ENCODE results near the gene IL7R.

IL7R gene, protein sequence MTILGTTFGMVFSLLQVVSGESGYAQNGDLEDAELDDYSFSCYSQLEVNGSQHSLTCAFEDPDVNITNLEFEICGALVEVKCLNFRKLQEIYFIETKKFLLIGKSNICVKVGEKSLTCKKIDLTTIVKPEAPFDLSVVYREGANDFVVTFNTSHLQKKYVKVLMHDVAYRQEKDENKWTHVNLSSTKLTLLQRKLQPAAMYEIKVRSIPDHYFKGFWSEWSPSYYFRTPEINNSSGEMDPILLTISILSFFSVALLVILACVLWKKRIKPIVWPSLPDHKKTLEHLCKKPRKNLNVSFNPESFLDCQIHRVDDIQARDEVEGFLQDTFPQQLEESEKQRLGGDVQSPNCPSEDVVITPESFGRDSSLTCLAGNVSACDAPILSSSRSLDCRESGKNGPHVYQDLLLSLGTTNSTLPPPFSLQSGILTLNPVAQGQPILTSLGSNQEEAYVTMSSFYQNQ

DNA sequence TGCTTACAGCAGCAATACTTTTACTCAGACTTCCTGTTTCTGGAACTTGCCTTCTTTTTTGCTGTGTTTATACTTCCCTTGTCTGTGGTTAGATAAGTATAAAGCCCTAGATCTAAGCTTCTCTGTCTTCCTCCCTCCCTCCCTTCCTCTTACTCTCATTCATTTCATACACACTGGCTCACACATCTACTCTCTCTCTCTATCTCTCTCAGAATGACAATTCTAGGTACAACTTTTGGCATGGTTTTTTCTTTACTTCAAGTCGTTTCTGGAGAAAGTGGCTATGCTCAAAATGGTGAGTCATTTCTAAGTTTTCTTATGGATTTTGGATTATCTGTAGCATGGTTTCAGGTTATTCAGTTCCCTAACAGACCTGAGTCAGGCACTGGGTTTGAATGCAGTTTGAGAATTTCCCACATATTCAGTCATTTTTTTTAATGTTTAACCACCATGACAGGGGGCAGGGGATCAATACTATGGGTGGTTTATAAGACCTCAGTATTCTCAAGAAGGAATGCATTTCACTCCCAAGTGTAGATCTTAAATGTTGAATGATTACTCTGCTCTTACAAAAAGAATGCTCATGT is at the start of gene IL7R:
TSS of gene IL7R (plus strand) at position 127 of the 587 bp plus-strand sequence. CDS start at position 214, 87 bp downstream.
- H2AFZ ChIP-seq (ENCODE audit: low read depth) = peak within 1 kb of the TSS; percentile 7; the same call in 1 of the 2 replicates
- H3K79me2 ChIP-seq (ENCODE audit: insufficient read depth, low read depth) = no peaks in the 10 kb centered on the region

GRCh38 chr5:35810601-35811000 is 46.1 kb upstream of the IL7R start:
- no peaks in the 10 kb centered on the region for H4K20me1 ChIP-seq (ENCODE audit: insufficient read depth)
- H3K4me1 ChIP-seq (ENCODE audit: low read depth, poor library complexity, severe bottlenecking) = no peaks in the 10 kb centered on the region
- H2AFZ ChIP-seq (ENCODE audit: low read depth) = no peak overlapping the region
- no peak overlapping the region for H3K27ac ChIP-seq
- H3K9ac ChIP-seq = no peak overlapping the region
- H3K4me2 ChIP-seq = no peak overlapping the region
- no peaks in the 10 kb centered on the region for H3K27me3 ChIP-seq (ENCODE audit: insufficient read depth, low read depth)
- H3K79me2 ChIP-seq (ENCODE audit: insufficient read depth, low read depth) = no peaks in the 10 kb centered on the region
- no peak overlapping the region for H3K4me3 ChIP-seq (IDR thresholded peaks at IDR 0.05; ENCODE audit: insufficient read depth, low read depth, low read length)
- TF ChIP-seq, protein P1, sequence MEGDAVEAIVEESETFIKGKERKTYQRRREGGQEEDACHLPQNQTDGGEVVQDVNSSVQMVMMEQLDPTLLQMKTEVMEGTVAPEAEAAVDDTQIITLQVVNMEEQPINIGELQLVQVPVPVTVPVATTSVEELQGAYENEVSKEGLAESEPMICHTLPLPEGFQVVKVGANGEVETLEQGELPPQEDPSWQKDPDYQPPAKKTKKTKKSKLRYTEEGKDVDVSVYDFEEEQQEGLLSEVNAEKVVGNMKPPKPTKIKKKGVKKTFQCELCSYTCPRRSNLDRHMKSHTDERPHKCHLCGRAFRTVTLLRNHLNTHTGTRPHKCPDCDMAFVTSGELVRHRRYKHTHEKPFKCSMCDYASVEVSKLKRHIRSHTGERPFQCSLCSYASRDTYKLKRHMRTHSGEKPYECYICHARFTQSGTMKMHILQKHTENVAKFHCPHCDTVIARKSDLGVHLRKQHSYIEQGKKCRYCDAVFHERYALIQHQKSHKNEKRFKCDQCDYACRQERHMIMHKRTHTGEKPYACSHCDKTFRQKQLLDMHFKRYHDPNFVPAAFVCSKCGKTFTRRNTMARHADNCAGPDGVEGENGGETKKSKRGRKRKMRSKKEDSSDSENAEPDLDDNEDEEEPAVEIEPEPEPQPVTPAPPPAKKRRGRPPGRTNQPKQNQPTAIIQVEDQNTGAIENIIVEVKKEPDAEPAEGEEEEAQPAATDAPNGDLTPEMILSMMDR (conservative IDR thresholded peaks at IDR 0.05; ENCODE audit: low read depth, low read length) = no peak
- no peaks in the 10 kb centered on the region for H3K36me3 ChIP-seq (ENCODE audit: insufficient read depth)

More for the DNA sequence above, at the start of gene IL7R:
- Histone ChIP-seq H3K4me1 (ENCODE audit: low read depth, poor library complexity, severe bottlenecking) (peaks cover 44% of the 10 kb centered on the region), H3K4me2 (no peak within 1 kb of the TSS), H3K27ac (no peak within 1 kb of the TSS), H3K4me3 (IDR thresholded peaks at IDR 0.05; ENCODE audit: insufficient read depth, low read depth, low read length) (no peak within 1 kb of the TSS), H3K36me3 (ENCODE audit: insufficient read depth) (no peaks in the 10 kb centered on the region), H4K20me1 (ENCODE audit: insufficient read depth) (no peaks in the 10 kb centered on the region), H3K27me3 (ENCODE audit: insufficient read depth, low read depth) (no peaks in the 10 kb centered on the region), H3K9ac (no peak within 1 kb of the TSS)
- TF ChIP-seq, protein P1 (conservative IDR thresholded peaks at IDR 0.05; ENCODE audit: low read depth, low read length) = no peak

GRCh38 chr5:35811108-35811741 is 45.5 kb upstream of the IL7R start:
- no peaks in the 10 kb centered on the region for H3K27me3 ChIP-seq (ENCODE audit: insufficient read depth, low read depth)
- H3K4me3 ChIP-seq (IDR thresholded peaks at IDR 0.05; ENCODE audit: insufficient read depth, low read depth, low read length) = no peak overlapping the region
- no peaks in the 10 kb centered on the region for H3K79me2 ChIP-seq (ENCODE audit: insufficient read depth, low read depth)
- H3K4me1 ChIP-seq (ENCODE audit: low read depth, poor library complexity, severe bottlenecking) = no peaks in the 10 kb centered on the region
- no peak overlapping the region for H3K4me2 ChIP-seq
- no peak overlapping the region for H3K27ac ChIP-seq
- no peak overlapping the region for H3K9ac ChIP-seq
- no peaks in the 10 kb centered on the region for H3K36me3 ChIP-seq (ENCODE audit: insufficient read depth)
- TF ChIP-seq, protein P1 (conservative IDR thresholded peaks at IDR 0.05; ENCODE audit: low read depth, low read length) = no peak
- H4K20me1 ChIP-seq (ENCODE audit: insufficient read depth) = no peaks in the 10 kb centered on the region
- no peak overlapping the region for H2AFZ ChIP-seq (ENCODE audit: low read depth)

- Histone ChIP-seq H3K4me3 (IDR thresholded peaks at IDR 0.05; ENCODE audit: insufficient read depth, low read depth, low read length) (no peak overlapping the region), H3K27ac (no peak overlapping the region), H2AFZ (ENCODE audit: low read depth) (no peak overlapping the region), H3K36me3 (ENCODE audit: insufficient read depth) (no peaks in the 10 kb centered on the region), H3K79me2 (ENCODE audit: insufficient read depth, low read depth) (no peaks in the 10 kb centered on the region), H3K9ac (no peak overlapping the region), H3K27me3 (ENCODE audit: insufficient read depth, low read depth) (no peaks in the 10 kb centered on the region), H3K4me2 (no peak overlapping the region), H3K4me1 (ENCODE audit: low read depth, poor library complexity, severe bottlenecking) (no peaks in the 10 kb centered on the region), H4K20me1 (ENCODE audit: insufficient read depth) (no peaks in the 10 kb centered on the region)
- TF ChIP-seq, protein P1 (conservative IDR thresholded peaks at IDR 0.05; ENCODE audit: low read depth, low read length) = no peak
These were observed 43.2 kb upstream of the IL7R start for GRCh38 chr5:35813521-35813920.

All from KMS-11 (cell line).